Measurements from ENCODE around the gene CA10. TPM values are rescaled to one million over a fixed set of nuclear protein-coding genes. Genes with fewer than 3 reads are reported as not detected.

CA10 gene
- total RNA-seq, 2 donors from 2014 or later = 0.22 to 0.37 TPM

GRCh38 chr17:51611585-51611984 lies 546.9 kb downstream of the CA10 start:
- no peak overlapping the region for H3K27ac Mint-ChIP-seq
- Histone ChIP-seq H3K36me3 (ENCODE audit: control insufficient read depth, insufficient read depth, low read length) (no peaks in the 10 kb centered on the region), H3K27me3 (ENCODE audit: control insufficient read depth, insufficient read depth, low read length, poor library complexity, severe bottlenecking) (no peaks in the 10 kb centered on the region), H3K4me3 (ENCODE audit: low read length) (no peak overlapping the region), H3K27ac (ENCODE audit: low read depth, low read length) (no peak overlapping the region), H3K4me1 (ENCODE audit: control insufficient read depth, insufficient read depth, low read length) (peaks cover 13% of the 10 kb centered on the region), H3K9me3 (ENCODE audit: control insufficient read depth, low read length) (no peaks in the 10 kb centered on the region), H3K9ac (ENCODE audit: extremely low read depth, low read length, poor library complexity, severe bottlenecking) (no peak overlapping the region)
- H3K9me3 Mint-ChIP-seq = no peaks in the 10 kb centered on the region
- peaks cover 20% of the 10 kb centered on the region for H3K4me1 Mint-ChIP-seq
- no peak for DNase-seq
- H3K4me3 Mint-ChIP-seq = no peak overlapping the region
- no peak for TF ChIP-seq CTCF (conservative IDR thresholded peaks at IDR 0.05)
- peaks cover 16% of the 10 kb centered on the region for H3K27me3 Mint-ChIP-seq (ENCODE audit: insufficient read depth)
- no peaks in the 10 kb centered on the region for H3K36me3 Mint-ChIP-seq (ENCODE audit: low read depth)
- WGBS, 2 experiments (ENCODE audit: insufficient coverage in 1 of 2, insufficient read length in 1 of 2) = 93 to 100% methylated on average over 1 to 6 of the region's 6 CpGs

- Histone ChIP-seq H3K27me3 (ENCODE audit: control insufficient read depth, insufficient read depth, low read length, poor library complexity, severe bottlenecking) (no peaks in the 10 kb centered on the region), H3K4me1 (ENCODE audit: control insufficient read depth, insufficient read depth, low read length) (peaks cover 13% of the 10 kb centered on the region), H3K9ac (ENCODE audit: extremely low read depth, low read length, poor library complexity, severe bottlenecking) (no peak overlapping the region), H3K36me3 (ENCODE audit: control insufficient read depth, insufficient read depth, low read length) (no peaks in the 10 kb centered on the region), H3K9me3 (ENCODE audit: control insufficient read depth, low read length) (no peaks in the 10 kb centered on the region), H3K4me3 (ENCODE audit: low read length) (no peak overlapping the region), H3K27ac (ENCODE audit: low read depth, low read length) (no peak overlapping the region)
- Mint-ChIP-seq H3K27me3 (ENCODE audit: insufficient read depth) (peaks cover 16% of the 10 kb centered on the region), H3K27ac (no peak overlapping the region), H3K4me3 (no peak overlapping the region), H3K36me3 (ENCODE audit: low read depth) (no peaks in the 10 kb centered on the region), H3K9me3 (no peaks in the 10 kb centered on the region), H3K4me1 (peaks cover 20% of the 10 kb centered on the region)
- DNase-seq = no peak
- 77 to 92% methylated on average over 3 to 5 of the region's 5 CpGs for WGBS, 2 experiments (ENCODE audit: insufficient coverage in 1 of 2, insufficient read length in 1 of 2)
- no peak for TF ChIP-seq CTCF (conservative IDR thresholded peaks at IDR 0.05)
These were observed 547.7 kb downstream of the CA10 start for GRCh38 chr17:51610834-51611233.

GRCh38 chr17:51610155-51610554 lies 548.4 kb downstream of the CA10 start:
- H3K36me3 ChIP-seq (ENCODE audit: control insufficient read depth, insufficient read depth, low read length) = no peaks in the 10 kb centered on the region
- peaks cover 13% of the 10 kb centered on the region for H3K4me1 ChIP-seq (ENCODE audit: control insufficient read depth, insufficient read depth, low read length)
- Mint-ChIP-seq H3K36me3 (ENCODE audit: low read depth) (no peaks in the 10 kb centered on the region), H3K9me3 (no peaks in the 10 kb centered on the region), H3K4me3 (no peak overlapping the region), H3K4me1 (peaks cover 20% of the 10 kb centered on the region), H3K27ac (no peak overlapping the region), H3K27me3 (ENCODE audit: insufficient read depth) (peaks cover 16% of the 10 kb centered on the region)
- WGBS, 2 experiments (ENCODE audit: insufficient coverage in 1 of 2, insufficient read length in 1 of 2) = 92 to 100% methylated on average over 3 to 4 of the region's 4 CpGs
- H3K27ac ChIP-seq (ENCODE audit: low read depth, low read length) = no peak overlapping the region
- no peak overlapping the region for H3K4me3 ChIP-seq (ENCODE audit: low read length)
- H3K27me3 ChIP-seq (ENCODE audit: control insufficient read depth, insufficient read depth, low read length, poor library complexity, severe bottlenecking) = no peaks in the 10 kb centered on the region
- H3K9ac ChIP-seq (ENCODE audit: extremely low read depth, low read length, poor library complexity, severe bottlenecking) = no peak overlapping the region
- no peak for TF ChIP-seq CTCF (conservative IDR thresholded peaks at IDR 0.05)
- no peaks in the 10 kb centered on the region for H3K9me3 ChIP-seq (ENCODE audit: control insufficient read depth, low read length)
- no peak for DNase-seq
